PFSK-1 (cell line): ENCODE results near the gene ST7.

Experiments
- FOXP2 ChIP-seq: optimal IDR thresholded peaks from 2 replicates; pipeline ENCODE3; 2011; ENCODE audit warnings: borderline replicate concordance, control low read depth, inconsistent platforms; ENCODE audit not compliant: insufficient read depth; ENCODE audit errors: extremely low read length, extremely low read depth
- POLR2AphosphoS5 ChIP-seq: IDR thresholded peaks from 2 replicates; pipeline ENCODE4 v1.6.1; 2012; ENCODE audit warnings: low read depth, mild to moderate bottlenecking, control low read depth, low read length, moderate library complexity
- SIN3A ChIP-seq: IDR thresholded peaks from 2 replicates; pipeline ENCODE4 v1.6.1; 2012; ENCODE audit warnings: mild to moderate bottlenecking, low read length, moderate library complexity, borderline replicate concordance; ENCODE audit not compliant: insufficient read depth
- TAF1 ChIP-seq: IDR thresholded peaks from 2 replicates; pipeline ENCODE4 v1.6.1; 2012; ENCODE audit warnings: low read length, control low read depth, borderline replicate concordance; ENCODE audit not compliant: insufficient read depth
- TF ChIP-seq, protein P1 (sequence below), 2 experiments: IDR thresholded peaks; 2 replicates each; pipeline versions ENCODE4 v1.6.1 to v1.8.0; 2011 to 2012; ENCODE audit warnings: low read depth in 2 of 2, low read length in 2 of 2, control low read depth in 1 of 2, inconsistent platforms in 1 of 2, mild to moderate bottlenecking in 1 of 2, moderate library complexity in 1 of 2; ENCODE audit not compliant: insufficient read depth in 1 of 2

The ST7 gene

DNA sequence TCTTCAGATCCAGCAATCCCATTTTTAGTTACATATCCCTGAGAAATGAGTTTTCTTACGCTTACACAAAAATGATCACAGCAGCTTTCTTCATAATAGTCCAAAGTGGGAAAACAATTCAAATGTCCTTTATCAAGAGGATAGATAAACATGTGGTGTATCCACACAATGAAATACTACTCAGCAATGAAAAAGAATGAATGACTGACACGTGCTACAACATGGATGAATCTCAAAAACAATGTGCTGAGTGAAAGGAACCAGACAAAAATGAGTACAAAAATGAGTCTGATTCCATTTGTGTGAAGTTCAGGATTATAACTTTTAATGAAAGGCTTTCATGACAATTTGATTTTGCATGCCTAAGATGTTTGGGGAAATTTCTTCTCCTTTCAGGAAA, 230.4 kb downstream of the ST7 start:
- TF ChIP-seq FOXP2 = no peak
- TF ChIP-seq TAF1 = no peak
- TF ChIP-seq SIN3A = no peak
- TF ChIP-seq, protein P1, sequence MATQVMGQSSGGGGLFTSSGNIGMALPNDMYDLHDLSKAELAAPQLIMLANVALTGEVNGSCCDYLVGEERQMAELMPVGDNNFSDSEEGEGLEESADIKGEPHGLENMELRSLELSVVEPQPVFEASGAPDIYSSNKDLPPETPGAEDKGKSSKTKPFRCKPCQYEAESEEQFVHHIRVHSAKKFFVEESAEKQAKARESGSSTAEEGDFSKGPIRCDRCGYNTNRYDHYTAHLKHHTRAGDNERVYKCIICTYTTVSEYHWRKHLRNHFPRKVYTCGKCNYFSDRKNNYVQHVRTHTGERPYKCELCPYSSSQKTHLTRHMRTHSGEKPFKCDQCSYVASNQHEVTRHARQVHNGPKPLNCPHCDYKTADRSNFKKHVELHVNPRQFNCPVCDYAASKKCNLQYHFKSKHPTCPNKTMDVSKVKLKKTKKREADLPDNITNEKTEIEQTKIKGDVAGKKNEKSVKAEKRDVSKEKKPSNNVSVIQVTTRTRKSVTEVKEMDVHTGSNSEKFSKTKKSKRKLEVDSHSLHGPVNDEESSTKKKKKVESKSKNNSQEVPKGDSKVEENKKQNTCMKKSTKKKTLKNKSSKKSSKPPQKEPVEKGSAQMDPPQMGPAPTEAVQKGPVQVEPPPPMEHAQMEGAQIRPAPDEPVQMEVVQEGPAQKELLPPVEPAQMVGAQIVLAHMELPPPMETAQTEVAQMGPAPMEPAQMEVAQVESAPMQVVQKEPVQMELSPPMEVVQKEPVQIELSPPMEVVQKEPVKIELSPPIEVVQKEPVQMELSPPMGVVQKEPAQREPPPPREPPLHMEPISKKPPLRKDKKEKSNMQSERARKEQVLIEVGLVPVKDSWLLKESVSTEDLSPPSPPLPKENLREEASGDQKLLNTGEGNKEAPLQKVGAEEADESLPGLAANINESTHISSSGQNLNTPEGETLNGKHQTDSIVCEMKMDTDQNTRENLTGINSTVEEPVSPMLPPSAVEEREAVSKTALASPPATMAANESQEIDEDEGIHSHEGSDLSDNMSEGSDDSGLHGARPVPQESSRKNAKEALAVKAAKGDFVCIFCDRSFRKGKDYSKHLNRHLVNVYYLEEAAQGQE (IDR thresholded peaks at IDR 0.05; ENCODE audit: insufficient read depth in 1 of 2, low read depth in 2 of 2, low read length in 2 of 2) = no peak
- TF ChIP-seq POLR2AphosphoS5 = no peak

DNA sequence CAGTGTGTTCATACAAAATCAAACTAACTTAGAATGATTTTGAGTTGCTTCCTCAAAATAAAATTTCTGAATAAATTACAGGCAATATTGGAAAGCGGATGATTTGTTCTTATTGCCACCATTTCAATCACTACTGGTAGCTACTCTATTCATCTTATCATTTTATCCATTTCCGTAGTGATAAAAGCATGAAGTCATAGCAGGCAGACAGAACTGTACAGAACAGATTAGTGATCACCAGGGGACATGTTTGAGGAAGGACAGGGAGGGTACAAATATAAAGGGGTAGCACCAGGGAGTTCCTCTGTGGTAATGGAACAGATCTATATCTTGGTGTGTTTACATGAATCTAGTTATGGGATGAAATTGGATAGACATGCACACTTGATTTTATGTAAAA, 231.1 kb downstream of the ST7 start:
- TF ChIP-seq, protein P1 (IDR thresholded peaks at IDR 0.05; ENCODE audit: insufficient read depth in 1 of 2, low read depth in 2 of 2, low read length in 2 of 2) = no peak
- TF ChIP-seq SIN3A = no peak
- TF ChIP-seq TAF1 = no peak
- TF ChIP-seq POLR2AphosphoS5 = no peak
- TF ChIP-seq FOXP2 = no peak

DNA sequence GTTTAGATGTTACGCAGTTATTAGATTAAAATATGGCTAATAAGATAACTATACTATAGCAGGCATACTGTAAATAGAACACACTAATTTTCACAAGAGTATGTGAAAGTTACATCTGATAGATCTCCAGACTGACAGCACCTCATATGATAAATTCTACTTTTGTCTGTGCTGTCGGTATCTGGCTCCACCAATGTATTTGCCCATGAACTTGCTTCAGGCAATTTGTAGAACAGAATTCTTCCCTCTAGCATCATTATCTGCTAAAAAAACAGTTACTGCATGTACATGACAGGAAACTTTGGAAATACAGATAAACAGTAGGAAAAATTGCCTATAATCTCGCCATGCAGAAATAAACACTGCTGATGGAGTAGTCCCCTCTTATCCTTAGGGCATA, 231.8 kb downstream of the ST7 start:
- TF ChIP-seq SIN3A = no peak
- TF ChIP-seq, protein P1 (IDR thresholded peaks at IDR 0.05; ENCODE audit: insufficient read depth in 1 of 2, low read depth in 2 of 2, low read length in 2 of 2) = no peak
- TF ChIP-seq TAF1 = no peak
- TF ChIP-seq POLR2AphosphoS5 = no peak
- no peak for TF ChIP-seq FOXP2

DNA sequence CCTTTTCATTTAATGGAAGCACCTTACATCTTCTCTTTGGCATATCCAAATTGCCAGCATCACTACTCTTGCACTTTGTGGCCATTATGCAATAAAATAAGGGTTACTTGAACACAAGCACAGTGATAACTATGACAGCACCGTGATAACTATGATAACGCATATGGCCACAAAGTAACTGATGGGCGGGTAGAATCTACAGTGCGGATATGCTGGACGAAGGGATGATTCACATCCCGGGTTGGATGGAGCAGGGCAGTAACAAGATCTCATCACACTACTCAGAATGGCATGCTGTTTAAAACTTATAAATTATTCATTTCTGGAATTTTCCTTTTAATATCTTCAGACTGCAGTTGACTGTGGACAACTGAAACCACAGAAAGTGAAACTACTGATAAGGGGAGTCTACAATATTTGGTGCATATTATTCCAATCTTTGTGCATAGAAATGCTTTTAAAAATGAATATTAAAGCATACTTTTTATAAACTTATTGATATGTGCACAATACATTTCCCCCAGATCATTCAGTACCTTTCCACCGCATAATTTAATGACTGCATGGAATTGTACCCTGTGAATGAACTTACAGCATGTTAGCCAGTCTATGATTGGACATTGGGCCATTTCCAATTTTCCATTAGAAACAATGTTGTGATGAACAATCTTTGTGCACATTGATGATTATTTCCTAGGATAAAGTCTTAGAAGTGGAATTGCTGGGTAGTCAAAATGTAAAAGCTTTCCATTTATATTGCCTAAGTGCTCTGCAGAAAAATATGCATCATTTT, 233.1 kb downstream of the ST7 start:
- no peak for TF ChIP-seq SIN3A
- TF ChIP-seq, protein P1 (IDR thresholded peaks at IDR 0.05; ENCODE audit: insufficient read depth in 1 of 2, low read depth in 2 of 2, low read length in 2 of 2) = no peak
- TF ChIP-seq TAF1 = no peak
- no peak for TF ChIP-seq FOXP2
- TF ChIP-seq POLR2AphosphoS5 = no peak

DNA sequence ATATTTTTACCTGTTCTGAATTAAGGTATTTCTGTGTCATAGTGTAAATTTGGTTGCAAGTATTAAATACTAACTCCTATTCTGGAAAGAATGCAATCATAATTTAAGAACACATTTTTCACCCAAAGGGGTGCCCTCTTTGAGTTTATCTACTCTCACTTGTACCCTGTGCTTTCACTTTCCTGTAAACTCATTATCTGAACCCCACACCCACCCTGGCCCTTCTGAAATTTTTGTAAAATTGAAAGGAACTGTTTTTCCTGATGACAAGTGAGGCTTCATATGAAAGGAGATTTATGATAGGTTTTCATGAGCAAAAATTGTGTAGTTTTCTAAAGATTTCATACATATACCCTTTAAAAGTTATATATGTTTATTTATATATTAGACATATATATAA, 235.1 kb downstream of the ST7 start:
- TF ChIP-seq POLR2AphosphoS5 (no peak), FOXP2 (no peak), TAF1 (no peak), SIN3A (no peak)
- TF ChIP-seq, protein P1 (IDR thresholded peaks at IDR 0.05; ENCODE audit: insufficient read depth in 1 of 2, low read depth in 2 of 2, low read length in 2 of 2) = no peak
